DMS79 treated with DMSO at 0.1 percent for 48 hours (cell line): ENCODE measurements around the gene HPCAL1.

Source experiments
- DNase-seq: peaks from one replicate; lab custom pipeline; 2025; lab: John Stamatoyannopoulos, UW

The HPCAL1 gene

GRCh38 chr2:10324095-10324832 is 21.6 kb downstream of the HPCAL1 start:
- DNase-seq: no peak

GRCh38 chr2:10325278-10326145 is 22.8 kb downstream of the HPCAL1 start:
- peak; percentile 61 for DNase-seq

GRCh38 chr2:10326151-10326616 is 23.5 kb downstream of the HPCAL1 start:
- peak; percentile 34 for DNase-seq

GRCh38 chr2:10326707-10327594 is 24.2 kb downstream of the HPCAL1 start:
- peak; percentile 87 for DNase-seq

- peak; percentile 31 for DNase-seq
Measured at GRCh38 chr2:10327896-10328669, 25.4 kb downstream of the HPCAL1 start.

- no peak for DNase-seq
Measured at GRCh38 chr2:10328670-10329579, 26.2 kb downstream of the HPCAL1 start.

GRCh38 chr2:10329580-10329879 is 26.8 kb downstream of the HPCAL1 start:
- DNase-seq: no peak

- DNase-seq: no peak
Measured at GRCh38 chr2:10329880-10330699, 27.4 kb downstream of the HPCAL1 start.

- DNase-seq: no peak
Measured at GRCh38 chr2:10330700-10331026, 28.0 kb downstream of the HPCAL1 start.

- DNase-seq: no peak
Measured at GRCh38 chr2:10331027-10331701, 28.5 kb downstream of the HPCAL1 start.

GRCh38 chr2:10331702-10332401 is 29.1 kb downstream of the HPCAL1 start:
- no peak for DNase-seq

GRCh38 chr2:10332402-10333246 is 29.9 kb downstream of the HPCAL1 start:
- DNase-seq: no peak

GRCh38 chr2:10333247-10333613 is 30.5 kb downstream of the HPCAL1 start:
- no peak for DNase-seq

- DNase-seq: no peak
Measured at GRCh38 chr2:10333966-10334365, 31.3 kb downstream of the HPCAL1 start.

- DNase-seq: no peak
Measured at GRCh38 chr2:10335046-10335840, 32.5 kb downstream of the HPCAL1 start.

GRCh38 chr2:10336283-10336682 is 33.6 kb downstream of the HPCAL1 start:
- no peak for DNase-seq
